OCI-LY1 (cell line): ENCODE data around the gene UHMK1.

Experiments used
- EZH2 ChIP-seq: fragments of 200-600 bp; sonication (generic), shearing (Covaris generic); IDR thresholded peaks from 2 replicates; pipeline ENCODE4 v1.8.0; 2017; ENCODE audit warnings: borderline replicate concordance, mixed run types, mild to moderate bottlenecking, antibody characterized with exemption, low read length, moderate library complexity, mixed read lengths
- TF ChIP-seq, protein P1 (sequence below): fragments of 200-600 bp; sonication (generic), shearing (Covaris generic); IDR thresholded peaks from 2 replicates; pipeline ENCODE4 v1.5.1; 2017; ENCODE audit warnings: mild to moderate bottlenecking, antibody characterized with exemption, low read length, moderate library complexity, mixed read lengths

- TF ChIP-seq, protein P1, sequence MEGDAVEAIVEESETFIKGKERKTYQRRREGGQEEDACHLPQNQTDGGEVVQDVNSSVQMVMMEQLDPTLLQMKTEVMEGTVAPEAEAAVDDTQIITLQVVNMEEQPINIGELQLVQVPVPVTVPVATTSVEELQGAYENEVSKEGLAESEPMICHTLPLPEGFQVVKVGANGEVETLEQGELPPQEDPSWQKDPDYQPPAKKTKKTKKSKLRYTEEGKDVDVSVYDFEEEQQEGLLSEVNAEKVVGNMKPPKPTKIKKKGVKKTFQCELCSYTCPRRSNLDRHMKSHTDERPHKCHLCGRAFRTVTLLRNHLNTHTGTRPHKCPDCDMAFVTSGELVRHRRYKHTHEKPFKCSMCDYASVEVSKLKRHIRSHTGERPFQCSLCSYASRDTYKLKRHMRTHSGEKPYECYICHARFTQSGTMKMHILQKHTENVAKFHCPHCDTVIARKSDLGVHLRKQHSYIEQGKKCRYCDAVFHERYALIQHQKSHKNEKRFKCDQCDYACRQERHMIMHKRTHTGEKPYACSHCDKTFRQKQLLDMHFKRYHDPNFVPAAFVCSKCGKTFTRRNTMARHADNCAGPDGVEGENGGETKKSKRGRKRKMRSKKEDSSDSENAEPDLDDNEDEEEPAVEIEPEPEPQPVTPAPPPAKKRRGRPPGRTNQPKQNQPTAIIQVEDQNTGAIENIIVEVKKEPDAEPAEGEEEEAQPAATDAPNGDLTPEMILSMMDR = no peak
- no peak for TF ChIP-seq EZH2
These were observed 38.9 kb downstream of the UHMK1 start for GRCh38 chr1:162536511-162536910.
